ENCODE data around the gene DCAF10.

GRCh38 chr9:37904445-37905130, 104.0 kb downstream of the DCAF10 start:
- no peak for TF ChIP-seq CTCF (conservative IDR thresholded peaks at IDR 0.05; ENCODE audit: low read depth, low read length)
- no peak for TF ChIP-seq EZH2 (IDR thresholded peaks at IDR 0.05; ENCODE audit: borderline replicate concordance, low read depth, low read length, poor library complexity, severe bottlenecking)
